Esophagus (tissue), 2 donors: Measurements from ENCODE around the gene LRBA. TPM values are rescaled to one million over a fixed set of nuclear protein-coding genes. Genes with fewer than 3 reads are reported as not detected.
A peak's percentile ranks its signal among the peaks of the same experiment; 100 is the strongest.

Experiments used
- H3K27ac ChIP-seq, 2 donors: one replicate each; pipeline ENCODE4 v1.5.1; 2013; ENCODE audit warnings: low read depth in 2 of 2, mild to moderate bottlenecking in 2 of 2, inconsistent platforms in 1 of 2, low read length in 1 of 2, moderate library complexity in 1 of 2
- H3K27me3 ChIP-seq, 2 donors: one replicate each; pipeline ENCODE4 v1.6.1; 2013; ENCODE audit warnings: low read length in 2 of 2, control low read depth in 1 of 2, mild to moderate bottlenecking in 1 of 2; ENCODE audit not compliant: insufficient read depth in 2 of 2, control insufficient read depth in 1 of 2
- H3K36me3 ChIP-seq, 2 donors: one replicate each; pipeline ENCODE4 v1.6.1; 2013; ENCODE audit warnings: low read length in 1 of 2; ENCODE audit not compliant: control insufficient read depth in 2 of 2, insufficient read depth in 2 of 2
- H3K4me1 ChIP-seq, 2 donors: one replicate each; pipeline ENCODE4 v1.6.1; 2013; ENCODE audit warnings: low read length in 1 of 2; ENCODE audit not compliant: control insufficient read depth in 2 of 2, insufficient read depth in 2 of 2
- H3K4me3 ChIP-seq, 2 donors: one replicate each; pipeline ENCODE4 v1.5.1; 2013; ENCODE audit warnings: low read length in 2 of 2, mild to moderate bottlenecking in 2 of 2, low read depth in 1 of 2, moderate library complexity in 1 of 2
- H3K9me3 ChIP-seq, 2 donors: one replicate each; pipeline ENCODE4 v1.6.1; 2013; ENCODE audit warnings: mild to moderate bottlenecking in 2 of 2, low read depth in 1 of 2, low read length in 1 of 2, moderate library complexity in 1 of 2; ENCODE audit not compliant: control insufficient read depth in 2 of 2, insufficient read depth in 1 of 2
- WGBS, 2 donors: extraction: QIAGEN DNeasy Blood & Tissue Kit; methylation state at CpG; one replicate each; pipeline ENCODE4 v1.1.7; 2013; 5-methylcytosine and 5-hydroxymethylcytosine counted together
- polyA plus RNA-seq, 2 donors: library from polyadenylated mRNA; stranded (reverse); fragments of 200-250 nt; gene quantifications; one replicate each; pipeline ENCODE4 v1.2.3, GENCODE V29; 2013
- donor health status: healthy with polysubstance abuse.
- donor health status: Bipolar disorder and iron deficiency.

Gene LRBA
- polyA plus RNA-seq, 2 donors, result 13.1 to 24.7 TPM

DNA sequence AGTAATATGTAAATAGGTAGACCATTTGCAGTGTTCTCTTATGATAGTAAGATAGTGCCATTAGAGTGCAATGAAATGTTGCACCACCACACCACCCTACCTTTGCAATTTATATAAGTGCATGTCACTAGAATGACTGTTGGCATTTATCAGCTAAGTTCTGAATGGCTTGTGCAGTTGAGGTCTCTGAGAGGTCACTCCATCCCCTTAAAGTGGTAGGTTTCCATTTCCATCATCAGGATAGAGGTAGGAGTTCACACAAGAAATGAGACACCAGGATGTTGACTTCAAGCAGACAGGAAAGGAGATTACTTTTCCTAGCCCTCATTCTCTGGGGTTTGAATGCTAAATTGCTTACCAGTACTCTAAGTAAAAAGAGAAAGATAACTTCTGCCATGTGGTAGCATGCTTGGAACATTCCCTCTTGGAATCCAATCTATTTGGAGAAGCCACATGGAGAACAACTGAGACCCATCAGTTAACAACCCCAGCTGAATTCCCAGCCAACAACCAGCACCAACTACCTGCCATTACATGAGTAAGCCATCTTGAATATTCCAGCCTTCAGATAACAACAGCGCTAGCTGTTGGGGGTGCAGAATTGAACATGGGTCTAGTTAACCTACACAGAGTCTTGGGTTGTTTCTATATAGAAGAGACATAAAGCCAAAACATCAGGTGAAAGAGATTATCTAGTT is 6.7 kb upstream of the LRBA start:
- no peaks in the 10 kb centered on the region for H3K4me1 ChIP-seq
- H3K27me3 ChIP-seq, result no peaks in the 10 kb centered on the region
- no peaks in the 10 kb centered on the region for H3K9me3 ChIP-seq
- H3K27ac ChIP-seq, result no peak overlapping the region
- no peaks in the 10 kb centered on the region for H3K36me3 ChIP-seq
- WGBS, 2 donors, result 92 to 98% methylated on average over 1 of the region's 1 CpG
- no peak overlapping the region for H3K4me3 ChIP-seq

DNA sequence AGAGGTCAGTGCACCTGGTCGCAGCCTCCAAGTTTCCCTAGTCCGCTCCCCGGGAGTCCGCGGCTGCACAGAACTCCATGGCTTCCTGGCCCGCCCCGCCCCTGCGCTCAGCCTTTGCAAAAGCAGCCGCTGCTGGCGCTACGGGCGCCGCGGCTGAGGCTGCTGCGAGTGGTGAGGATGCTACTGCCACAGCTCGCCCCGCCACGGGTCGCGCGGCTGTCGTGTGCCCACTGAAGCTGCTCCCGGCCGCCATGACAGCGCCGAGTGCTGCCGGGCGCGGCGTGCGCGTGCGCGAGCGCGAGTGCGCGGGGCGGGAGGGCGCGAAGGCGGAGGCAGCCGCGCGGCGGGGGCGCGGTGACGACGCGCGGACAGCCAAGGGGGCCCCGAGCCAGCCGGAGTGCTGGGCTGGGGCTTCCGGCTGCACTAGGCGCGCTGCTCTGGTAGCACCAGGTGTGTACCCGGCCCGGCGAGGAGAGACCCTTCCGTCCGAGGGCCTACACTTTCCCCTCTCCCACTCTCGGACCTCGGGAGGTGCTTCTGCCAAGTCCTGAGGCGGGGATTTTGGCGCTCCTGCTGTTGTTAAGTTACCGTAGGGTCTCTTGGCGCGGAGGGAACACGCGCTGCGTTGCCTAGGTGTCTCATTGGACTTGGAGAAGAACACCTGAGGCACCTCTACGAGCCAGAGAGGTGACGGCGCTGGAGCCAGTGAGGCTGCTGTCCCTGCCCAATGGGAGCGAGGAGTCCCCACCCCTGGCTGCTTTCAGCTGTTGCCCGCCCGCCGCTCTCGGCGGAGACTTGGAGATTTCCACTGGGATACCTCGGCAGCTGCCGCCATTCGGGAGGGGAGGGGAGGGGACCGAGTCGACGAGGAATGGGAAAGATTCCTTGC is 619 bp upstream of the LRBA start:
- no peaks in the 10 kb centered on the region for H3K4me1 ChIP-seq
- no peaks in the 10 kb centered on the region for H3K27me3 ChIP-seq
- no peaks in the 10 kb centered on the region for H3K36me3 ChIP-seq
- peak overlapping the region; percentile 89 to 98 for H3K4me3 ChIP-seq
- peak overlapping the region; percentile 97 to 99 for H3K27ac ChIP-seq
- WGBS, 2 donors, result 0% methylated on average over 72 to 87 of the region's 87 CpGs
- H3K9me3 ChIP-seq, result no peaks in the 10 kb centered on the region

DNA sequence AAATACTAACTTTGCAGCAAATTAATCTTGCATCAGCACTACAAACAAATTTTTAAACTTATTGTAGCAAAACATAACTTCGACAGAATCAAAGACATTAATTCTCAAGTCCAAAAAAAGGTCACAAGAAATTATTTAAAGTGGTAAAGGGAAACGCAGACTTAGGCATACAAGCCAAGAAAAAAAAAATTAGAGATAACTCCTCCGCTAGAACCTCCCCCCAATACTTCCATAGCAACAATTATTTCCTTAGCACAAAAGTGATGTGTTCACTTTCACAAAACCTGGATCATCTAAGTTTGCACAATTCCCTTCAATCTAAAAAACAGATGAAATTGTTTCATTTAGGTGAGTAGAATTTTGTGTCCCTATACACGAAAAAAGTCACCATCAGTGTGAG is 1.1 kb downstream of the LRBA start:
- Histone ChIP-seq H3K4me3 (peak overlapping the region in 1 of 2 donors; percentile 89), H3K4me1 (no peaks in the 10 kb centered on the region), H3K27ac (no peak overlapping the region), H3K9me3 (no peaks in the 10 kb centered on the region), H3K27me3 (no peaks in the 10 kb centered on the region), H3K36me3 (no peaks in the 10 kb centered on the region)
- WGBS, 2 donors, result 8 to 12% methylated on average over 4 of the region's 4 CpGs

DNA sequence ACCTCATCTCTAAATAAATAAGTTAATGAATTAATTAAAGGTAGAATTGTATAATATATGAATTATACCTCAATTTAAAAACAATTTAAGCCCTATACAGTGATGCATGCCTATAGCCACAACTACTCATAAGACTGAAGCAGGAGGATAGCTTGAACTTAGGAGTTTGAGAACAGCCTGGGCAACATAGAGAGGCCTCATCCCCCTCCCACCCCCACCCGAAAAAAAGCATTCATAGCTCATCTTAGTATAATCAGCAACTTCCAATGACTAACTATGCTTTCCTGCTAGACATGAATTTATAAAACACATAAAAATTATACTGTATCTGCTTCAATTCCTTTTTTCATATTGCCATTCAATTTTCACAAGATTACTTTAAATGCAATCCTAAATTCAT is 1.6 kb downstream of the LRBA start:
- peak overlapping the region in 1 of 2 donors; percentile 44 for H3K4me3 ChIP-seq

DNA sequence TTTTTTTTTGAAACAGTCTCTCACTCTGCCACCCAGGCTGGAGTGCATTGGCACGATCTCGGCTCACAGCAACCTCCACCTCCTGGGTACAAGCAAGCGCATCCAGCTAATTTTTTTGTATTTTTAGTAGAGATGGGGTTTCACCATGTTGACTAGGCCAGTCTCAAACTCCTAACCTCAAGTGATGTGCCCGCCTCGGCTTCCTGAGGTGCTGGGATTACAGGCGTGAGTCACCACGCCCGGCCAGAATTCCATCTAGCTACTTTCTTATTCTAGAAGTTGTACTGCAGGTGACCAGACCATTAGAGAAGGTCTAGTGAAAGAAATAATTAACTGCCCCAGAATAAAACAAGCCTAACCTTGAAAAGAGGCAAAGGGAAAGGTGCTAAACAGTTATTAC is 2.3 kb downstream of the LRBA start:
- Histone ChIP-seq H3K27ac (peak overlapping the region in 1 of 2 donors; percentile 28), H3K4me3 (peak overlapping the region in 1 of 2 donors; percentile 44), H3K9me3 (no peaks in the 10 kb centered on the region), H3K27me3 (no peaks in the 10 kb centered on the region), H3K36me3 (no peaks in the 10 kb centered on the region), H3K4me1 (no peaks in the 10 kb centered on the region)
- WGBS, 2 donors, result 29 to 42% methylated on average over 8 of the region's 8 CpGs

More for the DNA sequence above, 1.6 kb downstream of the LRBA start:
- H3K4me1 ChIP-seq, result no peaks in the 10 kb centered on the region
- no peak overlapping the region for H3K27ac ChIP-seq
- no peaks in the 10 kb centered on the region for H3K36me3 ChIP-seq
- 9 to 11% methylated on average over 1 of the region's 1 CpG for WGBS, 2 donors
- no peaks in the 10 kb centered on the region for H3K9me3 ChIP-seq
- no peaks in the 10 kb centered on the region for H3K27me3 ChIP-seq

DNA sequence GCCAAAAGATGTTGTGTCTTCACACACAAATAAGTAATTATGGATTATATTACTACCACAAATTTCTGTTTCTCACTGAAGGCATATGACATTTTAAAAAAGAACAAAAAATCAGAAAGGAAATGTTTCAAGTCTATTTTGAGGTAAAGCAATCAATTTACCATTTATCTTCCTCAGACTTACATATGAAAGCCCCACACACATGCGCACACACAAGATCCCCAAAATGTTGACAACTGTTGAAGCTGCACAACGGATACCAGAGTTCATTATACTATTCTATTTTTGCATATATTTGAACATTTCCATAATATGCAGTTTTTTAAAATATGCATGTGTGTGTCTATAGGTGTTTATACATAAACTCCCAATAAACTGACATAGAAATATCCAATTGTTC is 2.7 kb downstream of the LRBA start:
- no peaks in the 10 kb centered on the region for H3K4me1 ChIP-seq
- no peak overlapping the region for H3K27ac ChIP-seq
- WGBS, 2 donors, result 67 to 82% methylated on average over 2 of the region's 2 CpGs
- H3K9me3 ChIP-seq, result no peaks in the 10 kb centered on the region
- no peaks in the 10 kb centered on the region for H3K36me3 ChIP-seq
- peak overlapping the region in 1 of 2 donors; percentile 44 for H3K4me3 ChIP-seq
- H3K27me3 ChIP-seq, result no peaks in the 10 kb centered on the region

DNA sequence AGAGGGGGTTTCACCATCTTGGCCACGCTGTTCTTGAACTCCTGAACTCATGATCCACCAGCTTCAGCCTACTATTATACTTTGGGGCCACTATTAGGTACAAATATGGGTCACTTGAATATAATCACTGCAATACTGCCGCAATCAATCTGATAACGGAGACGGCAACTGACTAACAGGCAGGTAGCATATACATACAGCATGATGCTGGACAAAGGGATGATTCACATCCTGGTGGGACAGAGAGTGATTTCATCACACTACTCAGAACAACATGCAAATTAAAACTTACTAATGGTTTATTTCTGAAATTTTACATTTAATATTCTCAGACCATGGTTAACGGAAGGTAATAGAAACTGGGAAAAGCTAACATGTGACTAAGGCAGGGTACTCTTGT is 10.9 kb downstream of the LRBA start:
- no peaks in the 10 kb centered on the region for H3K36me3 ChIP-seq
- no peaks in the 10 kb centered on the region for H3K4me1 ChIP-seq
- no peaks in the 10 kb centered on the region for H3K9me3 ChIP-seq
- no peak overlapping the region for H3K27ac ChIP-seq
- WGBS, 2 donors, result 91 to 93% methylated on average over 5 of the region's 5 CpGs
- no peak overlapping the region for H3K4me3 ChIP-seq
- no peaks in the 10 kb centered on the region for H3K27me3 ChIP-seq

DNA sequence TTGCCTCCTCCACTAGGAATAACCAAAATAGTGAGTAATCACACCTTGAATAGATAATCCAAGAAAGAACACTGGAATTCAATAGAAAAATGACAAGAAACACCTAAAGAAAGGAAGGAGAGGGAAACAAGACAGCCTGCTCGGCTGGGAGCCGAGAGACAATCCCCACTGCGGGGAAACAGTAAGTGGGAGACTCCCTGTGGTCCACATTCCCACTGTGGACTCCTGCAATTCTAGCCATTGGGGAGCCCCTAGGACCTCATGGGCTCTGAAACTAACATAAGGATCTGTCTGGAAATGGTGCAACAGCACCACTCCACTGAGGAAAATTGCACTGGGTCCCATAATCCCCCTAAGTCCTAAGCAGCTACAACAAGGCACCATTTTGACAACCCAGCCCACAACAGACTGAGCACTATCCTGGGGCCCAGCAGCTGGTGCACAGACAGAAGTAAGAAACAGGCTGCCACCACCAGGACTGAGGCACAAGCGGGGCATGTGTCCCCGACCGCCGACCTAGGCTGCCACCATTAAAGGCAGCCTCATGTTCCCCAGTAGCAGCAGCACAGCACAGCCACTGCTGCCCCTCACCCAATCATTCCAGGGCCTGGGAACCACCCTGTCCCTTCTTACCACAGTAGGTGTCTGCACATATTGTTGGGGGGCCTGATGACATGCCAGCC is 14.2 kb downstream of the LRBA start:
- Histone ChIP-seq H3K27ac (no peak overlapping the region), H3K27me3 (no peaks in the 10 kb centered on the region), H3K4me1 (no peaks in the 10 kb centered on the region), H3K36me3 (no peaks in the 10 kb centered on the region), H3K4me3 (no peak overlapping the region), H3K9me3 (no peaks in the 10 kb centered on the region)
- WGBS, 2 donors, result 96 to 97% methylated on average over 7 of the region's 7 CpGs

DNA sequence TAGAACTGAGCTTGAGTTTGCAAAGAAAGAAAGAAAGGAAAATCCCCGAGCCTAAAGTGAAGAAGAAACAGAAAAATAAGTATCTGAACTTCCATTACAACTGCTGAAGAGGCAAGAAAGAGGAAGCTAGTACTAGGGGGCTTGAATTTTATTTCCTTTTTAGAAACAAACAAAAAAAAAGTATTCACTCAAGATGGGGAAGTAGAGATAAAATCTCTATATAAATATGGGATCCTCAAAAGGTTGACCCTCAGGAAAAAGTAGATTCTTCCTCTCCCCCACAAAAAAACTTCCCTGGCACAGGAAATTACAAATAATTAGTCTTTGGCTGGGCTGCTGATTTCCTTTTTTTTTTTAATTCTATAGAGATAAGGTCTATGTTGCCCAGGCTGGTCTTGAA is 16.0 kb downstream of the LRBA start:
- Histone ChIP-seq H3K27ac (no peak overlapping the region), H3K4me1 (no peaks in the 10 kb centered on the region), H3K4me3 (no peak overlapping the region), H3K36me3 (no peaks in the 10 kb centered on the region), H3K9me3 (no peaks in the 10 kb centered on the region), H3K27me3 (no peaks in the 10 kb centered on the region)
- 72 to 74% methylated on average over 1 of the region's 1 CpG for WGBS, 2 donors
